Thoracic aorta (tissue), 2 donors: Measurements from ENCODE around the gene RNF212. TPM values are rescaled to one million over a fixed set of nuclear protein-coding genes. Genes with fewer than 3 reads are reported as not detected.
"Not testable (repeated sequence)": the region's sequence is repeated elsewhere in the genome, so short reads cannot be mapped to it uniquely, and the experiment has no call there.

Experiments
- ATAC-seq: fragments of 150-250 bp; one replicate; pipeline ENCODE4 v1.8.0; 2017; ENCODE audit warnings: low read depth; ENCODE audit not compliant: insufficient number of reproducible peaks, low FRiP score
- DNase-seq: peaks from one replicate; pipeline ENCODE4 v3.0.0-alpha.2; 2020; ENCODE audit warnings: low spot score
- H3K27ac ChIP-seq, 2 donors: fragments of 200-600 bp; sonication (generic); 1 replicate in 1 of 2; 2 replicates in 1 of 2; pipeline ENCODE4 v1.5.1; 2016; ENCODE audit warnings: mild to moderate bottlenecking in 2 of 2, moderate library complexity in 2 of 2
- H3K27me3 ChIP-seq: fragments of 200-600 bp; sonication (generic); replicated peaks from 2 replicates; pipeline ENCODE4 v1.6.0; 2016; ENCODE audit warnings: mild to moderate bottlenecking; ENCODE audit not compliant: insufficient read depth
- H3K36me3 ChIP-seq: fragments of 200-600 bp; sonication (generic); one replicate; pipeline ENCODE4 v1.5.1; 2016
- H3K4me1 ChIP-seq, 2 donors: fragments of 200-600 bp; sonication (generic); 1 replicate in 1 of 2; 2 replicates in 1 of 2; pipeline versions ENCODE4 v1.5.1 to v1.6.0; 2016; ENCODE audit warnings: low read depth in 2 of 2, mild to moderate bottlenecking in 1 of 2; ENCODE audit not compliant: control insufficient read depth in 1 of 2
- H3K4me3 ChIP-seq: fragments of 200-600 bp; sonication (generic); 2 replicates; pipeline ENCODE4 v1.5.1; 2016; ENCODE audit warnings: mild to moderate bottlenecking
- H3K9me3 ChIP-seq: fragments of 200-600 bp; sonication (generic); 2 replicates; pipeline ENCODE4 v1.5.1; 2016
- CTCF ChIP-seq: fragments of 200-600 bp; sonication (generic); IDR thresholded peaks from one replicate; pipeline ENCODE4 v1.5.1; 2019; ENCODE audit warnings: antibody characterized with exemption
- total RNA-seq, 2 donors: library from RNA; depleted of rRNA; stranded (reverse); fragments of >200 nt; gene quantifications; one replicate each; pipeline versions ENCODE4 v1.1.0 to v1.2.3, GENCODE V29; 2016

RNF212 gene
- total RNA-seq, 2 donors from 2014 or later = 1.2 to 2.4 TPM

- Histone ChIP-seq H3K27me3 (no peaks in the 10 kb centered on the region), H3K4me1 (peaks cover 26 to 41% of the 10 kb centered on the region in 2 donors), H3K4me3 (peak overlapping the region; percentile 68), H3K36me3 (no peaks in the 10 kb centered on the region), H3K27ac (peak overlapping the region; percentile 53 to 64), H3K9me3 (no peaks in the 10 kb centered on the region)
- no peak for TF ChIP-seq CTCF
- no peak for ATAC-seq
- peak; percentile 1 for DNase-seq
These were observed 66.0 kb downstream of the RNF212 start for GRCh38 chr4:1047106-1047975.

GRCh38 chr4:1046581-1047011 is 66.8 kb downstream of the RNF212 start:
- H3K4me3 ChIP-seq = peak overlapping the region; percentile 68
- H3K4me1 ChIP-seq = peaks cover 31 to 47% of the 10 kb centered on the region in 2 donors
- H3K9me3 ChIP-seq, H3K36me3 ChIP-seq, ATAC-seq, H3K27me3 ChIP-seq: not testable (repeated sequence)
- DNase-seq = peak; percentile 14
- H3K27ac ChIP-seq = peak overlapping the region; percentile 53 to 64

- no peak overlapping the region for H3K4me3 ChIP-seq
- peak overlapping the region in 1 of 2 donors; percentile 95 for H3K27ac ChIP-seq
- no peak for ATAC-seq
- no peak for DNase-seq
- peaks cover 40 to 56% of the 10 kb centered on the region in 2 donors for H3K4me1 ChIP-seq
- H3K27me3 ChIP-seq = no peaks in the 10 kb centered on the region
- no peak for TF ChIP-seq CTCF
- H3K9me3 ChIP-seq = no peaks in the 10 kb centered on the region
- no peaks in the 10 kb centered on the region for H3K36me3 ChIP-seq
These were observed 67.7 kb downstream of the RNF212 start for GRCh38 chr4:1045595-1046201.

- no peak for TF ChIP-seq CTCF
- Histone ChIP-seq H3K27me3 (no peaks in the 10 kb centered on the region), H3K27ac (peak overlapping the region; percentile 95), H3K36me3 (no peaks in the 10 kb centered on the region), H3K4me1 (peaks cover 44 to 61% of the 10 kb centered on the region in 2 donors), H3K4me3 (no peak overlapping the region), H3K9me3 (no peaks in the 10 kb centered on the region)
- DNase-seq (peak; percentile 1), ATAC-seq (no peak)
These were observed 68.2 kb downstream of the RNF212 start for GRCh38 chr4:1045193-1045594.

- Histone ChIP-seq H3K27me3 (no peaks in the 10 kb centered on the region), H3K4me1 (peaks cover 49 to 67% of the 10 kb centered on the region in 2 donors), H3K27ac (peak overlapping the region; percentile 95), H3K9me3 (no peaks in the 10 kb centered on the region), H3K36me3 (no peaks in the 10 kb centered on the region), H3K4me3 (peak overlapping the region; percentile 57)
- DNase-seq = peak; percentile 1
- no peak for TF ChIP-seq CTCF
- no peak for ATAC-seq
These were observed 68.7 kb downstream of the RNF212 start for GRCh38 chr4:1044469-1045192.
